Stimulated activated CD4-positive, alpha-beta T cell treated with anti-CD3 and anti-CD28 coated beads, Interleukin-4, amount 100 ng/mL, for 48 hours (primary cell): Measurements from ENCODE around the gene UBE2I.

ENCODE experiments used
- DNase-seq, 2 donors: peaks; one replicate each; pipeline ENCODE4 v3.0.0-alpha.2; 2020; ENCODE audit warnings: low read depth in 2 of 2

The UBE2I gene

DNA sequence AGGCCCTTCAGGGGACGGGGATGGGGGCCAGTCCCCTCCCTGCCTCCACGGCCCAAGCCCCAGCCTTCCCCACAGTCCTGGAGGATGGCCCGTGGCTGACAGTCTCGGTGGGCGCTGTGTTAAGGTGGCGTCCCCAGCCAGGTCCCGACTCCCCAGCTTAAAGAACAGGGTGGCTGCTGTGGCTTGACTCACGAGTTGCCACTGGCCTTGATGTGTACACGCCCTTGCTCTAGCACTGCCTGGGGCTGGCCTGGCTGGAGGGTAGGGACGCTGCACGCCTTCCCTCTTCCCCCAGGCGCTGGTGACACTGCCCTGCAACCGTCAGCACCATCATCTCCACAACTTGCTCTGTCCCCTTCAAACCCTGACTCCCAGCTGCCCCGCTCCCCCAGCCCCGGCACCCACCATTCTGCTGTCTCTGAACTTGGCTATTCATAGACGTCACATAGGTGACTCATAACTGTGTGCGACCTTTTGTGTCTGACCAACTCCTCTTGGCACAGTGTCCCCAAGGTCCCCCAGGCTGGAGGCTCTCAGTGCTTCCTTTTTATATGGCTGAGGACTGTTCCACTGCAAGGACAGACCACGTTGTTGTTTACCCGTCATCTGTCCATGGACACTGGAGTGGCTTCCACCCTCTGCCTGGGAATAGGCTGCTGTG is 48.6 kb downstream of the UBE2I start:
- no peak for DNase-seq

DNA sequence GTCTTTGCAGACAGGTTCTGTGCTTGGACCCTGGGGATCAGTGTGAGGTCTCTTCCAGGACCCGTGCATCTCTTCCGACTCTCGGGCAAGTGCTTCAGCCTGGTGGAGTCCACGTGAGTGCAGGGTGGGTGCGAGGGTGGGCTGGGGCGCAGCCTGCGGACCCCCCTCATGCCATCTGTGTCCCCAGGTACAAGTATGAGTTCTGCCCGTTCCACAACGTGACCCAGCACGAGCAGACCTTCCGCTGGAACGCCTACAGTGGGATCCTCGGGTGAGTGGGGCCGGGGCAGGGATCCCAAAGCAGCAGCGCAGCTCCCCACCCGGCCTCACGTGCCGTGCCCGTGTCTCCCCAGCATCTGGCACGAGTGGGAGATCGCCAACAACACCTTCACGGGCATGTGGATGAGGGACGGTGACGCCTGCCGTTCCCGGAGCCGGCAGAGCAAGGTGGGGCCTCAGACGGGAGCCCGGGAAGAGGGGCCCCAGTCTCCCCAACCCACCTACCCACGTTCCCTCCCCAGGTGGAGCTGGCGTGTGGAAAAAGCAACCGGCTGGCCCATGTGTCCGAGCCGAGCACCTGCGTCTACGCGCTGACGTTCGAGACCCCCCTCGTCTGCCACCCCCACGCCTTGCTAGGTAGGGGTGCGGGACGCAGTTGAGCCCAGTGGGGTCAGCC is 52.4 kb downstream of the UBE2I start:
- DNase-seq: no peak

GRCh38 chr16:1362807-1363206 is 53.4 kb downstream of the UBE2I start:
- no peak for DNase-seq

DNA sequence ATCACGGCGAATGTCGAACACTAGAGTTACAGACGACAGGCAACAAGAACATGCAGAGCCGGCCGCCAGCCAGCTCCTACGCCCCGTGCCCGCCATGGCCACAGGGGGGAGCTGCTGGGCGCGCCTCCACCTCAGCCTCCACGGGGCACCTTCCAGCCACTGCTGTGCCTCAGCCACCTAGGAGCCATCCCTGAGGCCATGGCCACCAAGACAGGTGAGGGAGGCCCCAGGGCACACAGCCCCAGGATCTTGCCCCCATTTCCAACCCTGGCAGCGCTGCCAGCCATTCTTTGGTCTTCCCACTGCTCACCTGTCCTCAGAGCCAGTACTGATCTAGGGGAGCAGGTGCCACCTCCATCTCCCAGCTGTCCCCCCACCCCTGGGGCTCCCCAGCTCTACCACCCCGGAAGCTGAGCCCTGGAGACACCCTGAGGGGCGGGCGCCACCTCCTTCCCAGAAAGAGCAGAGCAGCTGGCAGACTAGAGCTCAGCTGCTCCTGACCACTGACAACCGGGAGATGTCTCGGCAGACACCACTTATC is 54.1 kb downstream of the UBE2I start:
- DNase-seq: peak; percentile 64 to 71

DNA sequence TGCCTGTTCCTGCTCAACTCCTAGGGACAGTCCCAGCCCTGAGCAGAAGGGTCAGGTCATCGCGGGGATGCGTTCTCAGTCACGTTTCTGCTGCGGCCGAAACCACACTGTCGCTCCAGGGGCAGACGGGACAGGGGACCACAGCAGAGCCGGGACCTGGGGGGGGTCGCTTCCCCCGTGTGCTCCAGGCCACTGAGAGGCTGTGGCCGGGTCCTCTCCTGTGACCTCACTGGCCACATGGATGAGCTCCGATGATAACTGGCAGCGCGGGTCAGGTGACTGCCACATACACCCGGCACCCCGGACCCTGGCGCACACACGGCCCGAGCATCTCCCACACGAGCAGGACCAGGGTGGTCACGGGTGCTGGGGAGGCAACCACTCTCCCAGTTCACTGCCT is 55.1 kb downstream of the UBE2I start:
- no peak for DNase-seq

DNA sequence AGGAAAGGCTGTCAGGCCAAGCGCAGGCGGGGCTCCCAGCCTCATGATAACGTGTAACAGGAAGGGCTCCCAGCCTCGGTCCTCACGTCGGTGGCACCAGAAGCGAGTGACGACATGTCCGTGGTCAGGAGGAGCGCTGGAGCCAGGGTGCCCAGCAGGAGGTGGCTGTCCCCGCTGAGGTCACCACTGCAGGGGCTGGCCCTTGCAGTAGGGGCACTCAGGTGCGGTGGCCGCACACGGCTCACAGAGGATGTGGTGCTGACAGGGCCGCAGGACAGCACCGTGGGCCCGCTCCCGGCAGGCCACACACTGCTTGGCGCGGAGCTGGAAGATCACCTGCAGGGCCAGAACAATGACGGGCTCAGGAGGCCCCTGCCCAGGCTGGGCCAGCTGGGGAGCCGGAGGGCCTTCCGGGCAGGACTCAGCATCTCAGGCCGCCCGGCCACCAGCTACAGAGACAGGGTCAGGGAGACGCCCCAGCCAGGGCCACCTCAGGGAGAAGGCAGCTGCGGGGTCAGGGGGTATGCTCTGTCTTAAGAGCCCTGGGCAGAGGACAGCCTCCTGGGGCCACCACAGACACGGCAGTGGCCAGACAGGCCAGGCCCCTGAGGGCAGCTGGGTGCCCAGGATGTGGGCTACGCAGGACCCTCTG is 56.8 kb downstream of the UBE2I start:
- DNase-seq: no peak

- DNase-seq: no peak
These were observed 57.4 kb downstream of the UBE2I start for GRCh38 chr16:1366712-1367299.

DNA sequence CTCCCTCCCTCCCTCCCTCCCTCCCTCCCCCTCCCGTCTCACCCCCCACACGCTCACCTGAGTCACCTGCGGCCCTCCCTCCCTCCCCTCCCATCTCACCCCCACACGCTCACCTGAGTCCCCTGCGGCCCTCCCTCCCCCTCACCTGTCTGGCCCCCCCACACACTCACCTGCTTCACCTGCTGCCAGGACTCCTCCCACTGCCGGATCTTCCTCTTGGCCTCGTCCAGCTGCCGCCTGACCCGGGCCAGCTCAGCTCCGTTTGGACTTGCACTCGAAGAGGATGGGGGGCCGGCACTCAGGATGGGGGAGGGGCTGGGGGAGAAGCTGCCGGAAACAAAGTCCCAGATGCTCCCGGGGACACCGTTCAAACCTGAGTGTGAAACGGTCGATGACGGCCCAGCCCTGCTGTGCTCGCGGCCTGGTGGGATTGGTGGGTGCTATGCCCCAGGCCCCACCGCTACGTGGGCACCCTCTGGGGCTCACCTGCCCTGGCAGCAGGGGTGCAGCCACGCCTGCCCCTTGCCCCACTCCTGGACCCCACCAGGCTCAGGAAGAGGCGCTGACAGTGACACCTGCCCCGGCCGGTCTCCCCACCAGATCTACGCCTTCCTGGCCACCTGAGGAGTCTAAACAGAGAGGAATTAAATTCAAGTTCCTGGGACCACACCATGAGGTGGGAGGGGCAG is 58.2 kb downstream of the UBE2I start:
- no peak for DNase-seq

GRCh38 chr16:1371054-1371978 is 61.9 kb downstream of the UBE2I start:
- no peak for DNase-seq

DNA sequence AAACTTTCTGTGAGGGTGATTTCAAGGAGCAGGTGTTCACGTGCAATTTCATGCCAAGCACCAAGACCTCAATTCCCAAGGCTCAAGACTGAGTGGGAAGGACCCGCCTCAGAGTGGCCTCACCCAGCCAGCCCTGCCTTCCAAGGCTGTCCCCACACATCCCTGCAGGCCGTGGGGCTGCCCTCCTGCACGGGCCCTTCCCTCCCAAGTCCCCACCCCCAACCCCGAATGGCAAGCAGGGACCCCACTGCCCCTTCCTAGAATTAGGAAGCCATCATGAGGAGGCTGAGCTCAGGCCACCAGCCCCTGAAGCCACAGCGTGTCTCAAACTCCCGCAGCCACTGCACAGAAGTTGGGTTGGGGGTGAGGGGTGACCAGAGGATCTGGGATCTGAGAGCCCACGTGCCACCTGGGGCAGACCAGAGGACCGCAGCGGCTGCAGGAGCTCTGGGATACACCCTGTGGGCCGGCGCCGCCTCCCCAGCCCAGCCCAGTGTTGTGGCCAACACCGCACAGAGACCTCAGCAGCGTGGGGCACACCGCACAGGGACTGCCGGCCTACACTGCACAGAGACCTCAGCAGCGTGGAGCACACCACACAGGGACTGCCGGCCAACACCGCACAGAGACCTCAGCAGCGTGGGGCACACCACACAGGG is 63.0 kb downstream of the UBE2I start:
- DNase-seq: no peak

- no peak for DNase-seq
These were observed 65.2 kb downstream of the UBE2I start for GRCh38 chr16:1374418-1375297.

GRCh38 chr16:1375298-1375640 is 65.8 kb downstream of the UBE2I start:
- no peak for DNase-seq

DNA sequence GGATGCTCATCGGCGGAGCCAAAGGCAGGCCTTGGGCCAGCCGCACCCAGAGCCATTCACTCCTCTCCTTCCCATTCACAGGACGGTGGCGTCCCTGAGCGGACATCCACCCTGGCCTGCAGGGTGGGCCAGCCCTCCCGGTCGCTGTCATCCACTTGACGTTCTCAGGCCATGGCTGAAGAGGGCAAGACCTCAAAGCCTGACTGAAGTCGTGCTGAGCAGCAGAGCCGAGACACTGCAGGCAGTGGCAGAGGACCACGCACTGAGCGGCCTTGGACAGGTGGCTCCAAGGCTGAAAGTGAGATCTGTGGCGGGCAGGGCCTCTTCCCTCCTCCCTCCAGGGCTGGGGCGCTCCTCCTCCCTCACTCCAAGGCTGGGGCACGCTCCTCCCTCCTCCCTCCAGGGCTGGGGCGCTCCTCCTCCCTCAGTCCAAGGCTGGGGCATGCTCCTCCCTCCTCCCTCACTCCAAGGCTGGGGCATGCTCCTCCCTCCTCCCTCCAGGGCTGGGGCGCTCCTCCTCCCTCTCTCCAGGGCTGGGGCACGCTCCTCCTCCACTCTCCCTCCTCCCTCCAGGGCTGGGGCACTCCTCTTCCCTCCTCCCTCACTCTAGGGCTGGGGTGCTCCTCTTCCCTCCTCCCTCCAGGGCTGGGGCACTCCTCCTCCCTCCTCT is 66.4 kb downstream of the UBE2I start:
- DNase-seq: no peak
